GM18868 (cell line): ENCODE measurements around the gene RITA1.

ENCODE experiments used
- ATAC-seq: cut with Tn5 transposase; IDR thresholded peaks from one replicate; pipeline ENCODE4 v1.9.1; 2021; ENCODE audit warnings: mild to moderate bottlenecking, moderate library complexity; ENCODE audit not compliant: unreplicated experiment

The RITA1 gene

DNA sequence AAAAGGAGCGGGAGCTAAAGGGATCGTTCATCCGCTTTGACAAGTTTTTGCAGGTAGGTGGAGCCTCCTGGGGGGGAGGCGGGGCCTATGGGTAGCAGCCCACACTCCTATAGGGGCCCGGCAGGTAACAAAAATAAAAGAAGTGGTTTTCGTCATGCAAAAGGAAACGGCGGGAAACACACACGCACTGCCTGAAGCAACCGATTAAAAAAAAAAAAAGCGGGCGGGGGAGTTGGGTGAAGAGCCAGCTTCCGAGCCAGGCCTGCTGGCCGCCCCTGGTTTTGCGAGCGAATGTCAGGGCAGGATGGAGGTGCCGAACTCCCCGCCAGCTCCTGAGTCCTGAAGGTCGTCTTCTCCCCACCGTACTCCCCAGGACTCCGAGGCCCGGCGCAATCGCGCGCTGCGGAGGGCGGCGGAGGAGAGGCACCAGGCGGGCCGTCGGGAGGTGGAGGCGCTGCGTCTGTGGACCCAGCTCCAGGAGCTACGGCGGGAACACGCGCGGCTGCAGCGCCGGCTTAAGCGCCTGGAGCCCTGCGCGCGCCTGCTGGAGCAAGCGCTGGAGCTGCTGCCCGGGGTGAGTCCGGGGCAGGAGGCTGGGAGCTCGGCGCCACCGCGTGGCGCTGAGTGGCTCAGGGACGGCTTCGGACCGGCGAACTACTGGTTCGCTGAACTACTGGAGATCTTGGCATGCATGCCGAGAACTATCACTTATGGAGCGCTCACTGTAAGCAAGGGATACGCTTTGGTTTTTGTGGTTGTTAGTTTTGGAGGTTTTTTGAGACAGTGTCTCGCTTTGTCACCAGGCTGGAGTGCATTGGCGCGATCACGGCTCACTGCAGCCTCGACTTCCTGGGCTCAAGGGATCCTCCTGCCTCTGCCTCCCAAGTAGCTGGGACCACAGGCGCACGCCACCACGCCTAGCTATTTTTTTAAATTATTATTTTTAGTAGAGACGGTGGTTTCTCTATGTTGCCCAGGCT is 32.4 kb upstream of the RITA1 start:
- ATAC-seq: peak; percentile 63

DNA sequence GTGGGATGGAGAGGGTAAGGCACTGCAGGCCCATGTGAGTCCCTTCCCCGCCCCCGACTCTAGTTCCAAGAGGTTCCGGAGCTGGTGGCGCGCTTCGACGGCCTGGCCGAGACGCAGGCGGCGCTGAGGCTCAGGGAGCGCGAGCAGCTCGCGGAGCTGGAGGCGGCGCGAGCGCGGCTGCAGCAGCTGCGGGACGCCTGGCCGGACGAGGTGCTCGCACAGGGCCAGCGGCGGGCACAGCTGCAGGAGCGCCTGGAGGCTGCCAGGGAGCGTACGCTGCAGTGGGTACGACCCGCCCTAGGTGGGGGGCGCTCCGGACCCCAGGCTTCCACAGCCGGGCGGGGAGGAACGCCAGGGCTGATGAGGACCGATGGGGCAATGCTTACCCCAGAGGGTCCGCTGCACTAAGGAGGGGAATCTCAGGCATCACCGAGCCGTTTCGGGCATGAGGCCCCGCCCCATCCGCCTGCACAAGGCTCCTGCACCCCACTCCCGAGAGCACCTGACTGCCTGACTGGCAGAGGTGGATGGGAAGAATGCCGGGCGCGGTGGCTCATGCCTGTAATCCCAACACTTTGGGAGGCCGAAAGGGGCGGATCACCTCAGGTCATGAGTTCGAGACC is 31.1 kb upstream of the RITA1 start:
- ATAC-seq: no peak

DNA sequence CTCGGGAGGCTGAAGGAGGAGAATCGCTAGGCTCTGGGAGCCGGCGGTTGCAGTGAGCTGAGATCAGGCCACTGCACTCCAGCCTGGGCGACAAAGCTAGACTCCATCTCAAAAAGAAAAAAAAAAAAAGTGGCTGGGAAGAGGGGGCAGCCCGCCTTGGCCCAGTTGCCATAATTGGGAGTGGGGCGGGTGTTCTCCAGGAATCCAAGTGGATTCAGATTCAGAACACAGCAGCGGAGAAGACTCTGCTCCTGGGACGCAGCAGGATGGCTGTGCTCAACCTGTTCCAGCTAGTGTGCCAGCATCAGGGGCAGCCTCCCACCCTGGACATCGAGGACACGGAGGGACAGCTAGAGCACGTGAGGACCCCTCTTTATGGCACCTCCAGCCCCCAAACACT is 30.5 kb upstream of the RITA1 start:
- ATAC-seq: no peak

DNA sequence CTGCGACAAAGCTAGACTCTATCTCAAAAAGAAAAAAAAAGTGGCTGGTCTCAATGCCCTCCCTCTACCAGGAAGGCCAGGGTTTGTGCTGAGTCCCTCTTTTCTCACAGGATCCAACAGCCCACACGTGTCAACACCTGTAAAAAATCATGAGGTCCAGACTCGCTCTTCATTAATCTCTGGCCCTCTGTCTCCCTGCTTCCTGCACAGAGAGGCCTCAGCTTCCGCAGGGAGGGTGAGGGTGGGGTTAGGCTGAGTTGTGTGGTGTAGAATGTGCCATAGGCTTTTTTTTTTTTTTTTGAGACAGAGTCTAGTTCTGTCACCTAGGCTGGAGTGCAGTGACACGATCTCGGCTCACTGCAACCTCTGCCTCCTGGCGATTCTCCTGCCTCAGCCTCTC is 29.9 kb upstream of the RITA1 start:
- ATAC-seq: no peak

DNA sequence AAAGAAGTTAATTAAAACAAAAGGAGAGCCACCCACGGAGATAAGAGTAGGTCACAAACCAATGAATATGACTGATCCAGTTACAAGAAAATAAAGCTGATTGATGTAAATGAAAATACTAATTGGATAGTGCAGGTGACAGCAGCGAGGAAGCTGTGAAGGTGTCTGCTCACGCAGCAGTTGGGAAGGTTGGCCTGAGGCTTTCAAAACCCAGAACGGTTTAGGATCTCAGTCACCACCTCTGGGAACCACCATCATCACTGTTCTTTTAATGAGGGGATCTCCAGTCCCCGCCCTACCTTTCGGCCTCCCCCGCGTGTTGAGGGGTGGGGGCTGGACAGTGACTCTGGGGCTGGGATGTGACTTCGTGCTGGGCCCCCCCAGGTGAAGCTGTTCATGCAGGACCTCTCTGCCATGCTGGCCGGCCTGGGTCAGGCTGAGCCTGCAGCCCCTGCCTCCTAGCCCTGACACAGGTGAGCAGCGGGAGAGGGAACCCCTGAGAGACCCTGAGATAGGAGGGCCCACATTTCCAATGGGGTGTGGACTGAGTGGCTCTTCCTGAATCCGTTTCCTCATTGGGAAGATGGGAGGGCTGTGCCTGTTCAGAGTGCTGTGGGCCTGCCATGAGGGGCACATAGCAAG is 28.2 kb upstream of the RITA1 start:
- ATAC-seq: no peak

DNA sequence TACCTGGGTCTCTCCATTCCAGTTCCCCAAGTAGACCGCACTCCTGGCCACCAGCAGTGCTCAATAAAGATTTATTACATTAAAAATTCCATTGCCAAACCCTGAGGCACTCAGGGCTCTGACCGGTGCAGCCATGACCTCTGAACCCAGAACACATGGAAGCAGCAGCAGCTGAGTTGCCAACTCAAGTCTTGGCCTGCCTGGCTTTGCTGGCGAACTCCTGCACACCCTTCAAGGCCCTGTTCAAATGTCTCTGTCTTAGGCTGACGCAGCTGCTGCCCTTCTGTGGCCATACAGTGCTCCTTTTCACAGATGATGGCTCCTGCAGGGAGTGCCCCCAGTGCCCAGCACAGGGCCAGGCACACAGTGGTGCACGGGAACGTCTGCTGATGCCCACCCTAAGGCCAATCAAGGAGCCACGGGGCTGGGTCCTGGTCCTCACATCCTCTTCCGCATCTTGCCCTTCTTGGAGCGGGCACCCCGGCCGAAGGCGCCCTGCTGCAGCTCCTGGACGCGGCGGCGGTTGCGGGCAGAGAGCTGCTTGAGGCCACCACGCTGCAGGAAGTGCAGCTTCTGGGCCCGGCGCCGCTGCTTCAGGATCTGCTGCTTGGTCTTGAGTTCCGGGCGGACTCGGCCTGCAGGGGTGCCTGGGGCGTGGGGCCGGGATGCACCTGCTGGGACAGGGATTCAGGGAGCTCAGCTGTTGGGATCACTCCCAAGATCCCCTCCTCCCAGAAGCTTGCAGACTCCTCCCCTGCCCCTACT is 26.9 kb upstream of the RITA1 start:
- ATAC-seq: no peak

DNA sequence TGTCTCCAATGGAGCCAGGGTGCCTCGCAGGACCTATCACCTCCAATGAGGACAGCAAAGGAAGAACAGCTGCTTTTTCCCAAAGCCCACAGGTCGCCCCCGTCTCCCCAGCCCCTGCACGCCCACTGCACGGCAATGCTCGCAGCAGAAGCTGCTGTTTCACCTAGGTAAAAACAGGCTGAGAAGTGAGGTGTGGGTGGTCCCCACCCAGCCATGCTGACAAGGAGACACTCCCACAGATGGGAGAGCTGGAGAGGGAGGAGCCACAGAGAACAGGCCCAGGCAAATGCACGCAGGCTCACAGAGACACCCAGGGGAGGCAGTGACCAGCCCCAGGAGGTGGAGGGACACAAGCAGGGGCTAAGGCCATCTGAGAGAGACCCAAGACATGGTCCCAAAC is 25.6 kb upstream of the RITA1 start:
- no peak for ATAC-seq

- ATAC-seq: no peak
Measured at GRCh38 chr12:113161415-113162016, 24.0 kb upstream of the RITA1 start.

GRCh38 chr12:113162102-113163029 is 23.2 kb upstream of the RITA1 start:
- ATAC-seq: no peak

DNA sequence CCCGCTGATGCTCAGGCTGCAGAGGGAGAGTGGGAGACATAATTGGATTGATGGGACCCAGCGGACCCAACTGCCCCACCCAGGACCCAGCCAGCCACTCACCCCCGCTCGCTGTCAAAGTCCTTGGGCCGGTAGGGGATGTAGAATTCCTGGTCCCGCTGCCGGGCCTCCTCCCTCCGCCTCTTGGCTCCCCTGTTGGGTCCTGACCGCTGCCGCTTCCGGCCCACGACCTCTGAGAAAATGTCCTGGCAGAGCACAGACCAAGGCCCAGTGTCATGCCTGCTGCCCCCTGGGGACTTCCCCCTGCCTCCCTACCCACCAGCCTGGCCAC is 22.5 kb upstream of the RITA1 start:
- no peak for ATAC-seq

DNA sequence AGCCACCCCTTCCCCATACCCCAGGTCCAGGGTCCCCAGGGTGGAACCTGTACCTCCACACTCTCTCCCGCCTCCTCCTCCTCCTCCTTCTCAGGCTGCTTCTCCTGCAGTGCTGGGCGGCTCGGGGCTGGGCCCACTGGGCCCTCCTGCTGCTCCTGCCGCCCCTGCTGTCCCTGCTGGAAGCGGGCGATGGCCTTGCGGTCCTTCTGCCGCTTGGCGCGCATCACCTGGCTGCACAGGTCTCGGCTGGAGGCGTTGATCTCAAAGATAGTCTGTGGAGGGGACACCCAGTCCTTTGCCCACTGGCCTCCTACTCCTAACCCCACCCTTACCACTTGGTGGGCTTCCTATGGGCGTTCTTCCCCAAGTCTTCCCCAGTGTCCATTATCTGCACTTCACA is 21.5 kb upstream of the RITA1 start:
- no peak for ATAC-seq

DNA sequence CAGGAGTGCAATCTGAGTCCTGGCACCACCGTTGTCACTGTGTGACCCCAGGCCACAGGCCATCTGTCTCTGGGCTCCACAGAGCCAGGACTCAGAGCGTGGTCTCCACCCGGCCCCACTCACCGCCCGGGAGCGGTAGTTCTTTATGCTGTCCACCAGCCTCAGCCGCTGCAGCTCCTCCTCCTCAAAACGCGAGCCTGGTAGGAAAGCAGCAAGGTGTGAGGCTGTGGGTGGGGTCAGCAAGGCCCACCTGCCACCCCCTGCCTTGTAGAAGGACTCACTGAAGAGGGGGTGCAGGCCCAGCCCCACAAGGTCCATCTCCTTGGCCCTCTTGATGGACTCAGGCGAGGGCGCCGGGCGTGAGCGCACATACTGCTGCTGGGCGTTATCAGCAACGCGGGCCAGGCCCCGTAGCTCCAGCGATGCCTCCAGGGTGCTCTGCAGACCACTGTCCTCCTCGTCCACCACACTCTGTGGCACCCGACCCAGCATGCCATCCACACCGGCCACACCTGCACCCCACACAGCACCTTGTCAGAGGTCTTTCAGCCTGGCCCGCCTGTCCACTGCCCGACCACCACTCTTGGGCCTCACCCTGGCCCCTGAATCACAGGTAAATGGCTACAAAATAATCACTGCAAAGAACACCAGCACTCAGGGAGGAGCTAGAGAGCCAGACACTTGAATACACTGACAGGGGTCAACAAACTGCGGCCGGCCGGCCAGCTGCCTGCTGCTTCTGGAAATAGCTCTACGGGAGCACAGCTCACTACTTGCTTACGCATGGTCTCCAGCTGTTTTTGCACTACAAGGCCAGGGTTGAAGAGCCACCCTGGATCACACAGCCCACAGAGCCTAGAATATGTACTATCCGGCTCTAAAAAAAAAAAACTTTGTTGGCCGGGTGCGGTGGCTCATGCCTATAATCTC is 19.7 kb upstream of the RITA1 start:
- no peak for ATAC-seq

DNA sequence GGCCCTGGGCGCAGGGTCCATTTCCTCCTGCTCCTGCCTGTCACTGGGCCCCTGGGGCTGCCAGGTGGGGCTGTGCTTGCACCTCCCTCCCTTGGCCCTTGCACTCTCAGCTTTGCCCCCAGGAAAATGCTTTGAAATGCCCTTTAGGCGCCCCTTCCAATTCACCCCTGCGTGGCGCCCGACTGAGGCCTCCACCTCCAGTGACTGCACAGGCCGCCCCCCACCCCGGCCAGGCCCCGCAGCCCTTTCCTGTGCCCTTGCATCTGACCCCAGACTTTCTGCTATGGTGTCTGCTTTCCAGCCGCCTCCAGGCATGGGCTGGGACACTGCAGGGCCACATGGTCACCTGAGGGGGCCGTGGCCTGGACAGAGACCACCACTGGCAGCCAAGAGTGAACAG is 17.7 kb upstream of the RITA1 start:
- no peak for ATAC-seq

- no peak for ATAC-seq
Measured at GRCh38 chr12:113169697-113170096, 15.8 kb upstream of the RITA1 start.

GRCh38 chr12:113170457-113170856 is 15.1 kb upstream of the RITA1 start:
- no peak for ATAC-seq

DNA sequence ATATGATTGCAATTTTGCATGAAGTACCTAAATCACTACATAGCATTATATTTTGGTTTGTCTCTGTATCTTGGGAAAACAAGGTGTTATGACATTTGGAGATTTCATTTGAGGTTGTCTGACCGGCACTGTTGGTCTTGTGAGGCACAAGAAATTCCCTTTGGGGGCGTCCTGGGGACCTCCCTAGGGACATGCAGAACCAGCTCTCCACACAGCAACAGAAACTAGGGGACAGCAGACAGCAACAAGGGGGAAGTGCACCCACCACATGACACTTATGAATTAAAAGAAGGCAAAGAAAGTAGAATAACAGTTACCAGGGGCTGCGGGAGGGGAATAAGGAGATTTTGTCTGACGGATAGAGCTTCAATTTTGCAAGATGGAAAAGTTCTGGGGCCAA is 14.6 kb upstream of the RITA1 start:
- ATAC-seq: no peak

GRCh38 chr12:113171543-113171942 is 14.0 kb upstream of the RITA1 start:
- ATAC-seq: no peak

- ATAC-seq: no peak
Measured at GRCh38 chr12:113172185-113172584, 13.3 kb upstream of the RITA1 start.
